Right lobe of liver (tissue), 4 donors: Measurements from ENCODE around the gene LGALS7B.

Experiments
- CTCF ChIP-seq, 4 donors: fragments of 200-600 bp in 3 of 4; fragments of 450-650 bp in 1 of 4; IDR thresholded peaks; one replicate each; pipeline versions ENCODE4 v1.5.1 to v1.8.0; 2016 to 2022; ENCODE audit warnings: antibody characterized with exemption in 4 of 4, mild to moderate bottlenecking in 2 of 4
- POLR2A ChIP-seq: fragments of 450-650 bp; IDR thresholded peaks from one replicate; pipeline ENCODE4 v1.6.1; 2017; ENCODE audit warnings: antibody characterized with exemption, mild to moderate bottlenecking
- donor health status: DM: no; HTN: no; CAD: no.
- donor health status: DM: no; HTN: no; CAD: no.
- donor health status: DM: no; HTN: yes; CAD: no.

GRCh38 chr19:38833092-38833425 lies 44.1 kb downstream of the LGALS7B start:
- TF ChIP-seq CTCF (IDR thresholded peaks at IDR 0.05) (no peak), POLR2A (no peak)
